ENCODE measurements around the gene QRICH1.
"Not testable (repeated sequence)": the region's sequence is repeated elsewhere in the genome, so short reads cannot be mapped to it uniquely, and the experiment has no call there.

The QRICH1 gene

GRCh38 chr3:49017229-49017970, 76.5 kb downstream of the QRICH1 start:
- no peak for DNase-seq (ENCODE audit: low spot score)

GRCh38 chr3:49016414-49017228, 77.2 kb downstream of the QRICH1 start:
- DNase-seq (ENCODE audit: low spot score): no peak

GRCh38 chr3:49015765-49016164, 78.1 kb downstream of the QRICH1 start:
- DNase-seq (ENCODE audit: low spot score): no peak

GRCh38 chr3:49015072-49015471, 78.8 kb downstream of the QRICH1 start:
- no peak for DNase-seq (ENCODE audit: low spot score)

GRCh38 chr3:49013738-49014660, 79.9 kb downstream of the QRICH1 start:
- DNase-seq (ENCODE audit: low spot score): peak; percentile 30

GRCh38 chr3:49013113-49013737, 80.6 kb downstream of the QRICH1 start:
- DNase-seq (ENCODE audit: low spot score): no peak

- no peak for DNase-seq (ENCODE audit: low spot score)
Measured at GRCh38 chr3:49012441-49013017, 81.3 kb downstream of the QRICH1 start.

GRCh38 chr3:49009396-49009795, 84.5 kb downstream of the QRICH1 start:
- no peak for DNase-seq (ENCODE audit: low spot score)

GRCh38 chr3:49008627-49009026, 85.2 kb downstream of the QRICH1 start:
- DNase-seq (ENCODE audit: low spot score): not testable (repeated sequence)

- peak; percentile 95 for DNase-seq (ENCODE audit: low spot score)
Measured at GRCh38 chr3:49007771-49008528, 85.9 kb downstream of the QRICH1 start.

- DNase-seq (ENCODE audit: low spot score): peak; percentile 97
Measured at GRCh38 chr3:49007068-49007770, 86.7 kb downstream of the QRICH1 start, which contains the start of gene WDR6. Gene WDR6 (plus strand): TSS chr3:49007391. CDS start chr3:49007432, 41 bp downstream.

- peak; percentile 60 for DNase-seq (ENCODE audit: low spot score)
Measured at GRCh38 chr3:49006408-49007067, 87.3 kb downstream of the QRICH1 start.

- no peak for DNase-seq (ENCODE audit: low spot score)
Measured at GRCh38 chr3:49005998-49006397, 87.9 kb downstream of the QRICH1 start.

- no peak for DNase-seq (ENCODE audit: low spot score)
Measured at GRCh38 chr3:49005303-49005680, 88.6 kb downstream of the QRICH1 start.

- no peak for DNase-seq (ENCODE audit: low spot score)
Measured at GRCh38 chr3:49004352-49005302, 89.2 kb downstream of the QRICH1 start.

- no peak for DNase-seq (ENCODE audit: low spot score)
Measured at GRCh38 chr3:49001155-49001554, 92.7 kb downstream of the QRICH1 start.

GRCh38 chr3:48999085-48999858, 94.6 kb downstream of the QRICH1 start:
- DNase-seq (ENCODE audit: low spot score): no peak

Measured in AG20443 (cell line).